PFSK-1 (cell line): ENCODE data around the gene ADGRG2.

Experiments used
- SIN3A ChIP-seq: IDR thresholded peaks from 2 replicates; pipeline ENCODE4 v1.6.1; 2012; ENCODE audit warnings: mild to moderate bottlenecking, low read length, moderate library complexity, borderline replicate concordance; ENCODE audit not compliant: insufficient read depth
- TAF1 ChIP-seq: IDR thresholded peaks from 2 replicates; pipeline ENCODE4 v1.6.1; 2012; ENCODE audit warnings: low read length, control low read depth, borderline replicate concordance; ENCODE audit not compliant: insufficient read depth

- TF ChIP-seq SIN3A (no peak), TAF1 (no peak)
Measured at GRCh38 chrX:19017271-19017670, 105.0 kb downstream of the ADGRG2 start.
